Stimulated activated naive B cell treated with anti-CD40 and anti-IgM and Interleukin-4, amounts not matched to agents 10 μg/mL and 1 μg/mL and 100 μg/mL, for 72 hours (primary cell): ENCODE measurements around the gene PPP6R2.

Experiments
- ATAC-seq, 2 donors: fragments of 150-1000 bp; cut with Tn5 transposase; replicated peaks; 2 replicates each; pipeline ENCODE4 v1.10.0; 2021; ENCODE audit warnings: moderate library complexity in 1 of 2
- DNase-seq: peaks from one replicate; pipeline ENCODE4 v3.0.0; 2021
- H3K27ac Mint-ChIP-seq: one replicate; pipeline ENCODE4 v1.8.0; 2022; ENCODE audit warnings: mild to moderate bottlenecking, mixed read lengths
- H3K27me3 Mint-ChIP-seq, 2 donors: one replicate each; pipeline ENCODE4 v1.8.0; 2022; ENCODE audit warnings: mixed read lengths in 2 of 2
- H3K36me3 Mint-ChIP-seq, 2 donors: one replicate each; pipeline ENCODE4 v1.8.0; 2022; ENCODE audit warnings: mixed read lengths in 2 of 2, mild to moderate bottlenecking in 1 of 2
- H3K4me1 Mint-ChIP-seq, 2 donors: one replicate each; pipeline ENCODE4 v1.8.0; 2022; ENCODE audit warnings: mixed read lengths in 2 of 2, mild to moderate bottlenecking in 1 of 2
- H3K4me3 Mint-ChIP-seq, 2 donors: one replicate each; pipeline ENCODE4 v1.8.0; 2022; ENCODE audit warnings: mild to moderate bottlenecking in 2 of 2, mixed read lengths in 2 of 2, moderate library complexity in 1 of 2
- H3K9me3 Mint-ChIP-seq, 2 donors: one replicate each; pipeline ENCODE4 v1.8.0; 2022; ENCODE audit warnings: mixed read lengths in 2 of 2, mild to moderate bottlenecking in 1 of 2

The PPP6R2 gene

GRCh38 chr22:50477923-50478322 lies 134.8 kb downstream of the PPP6R2 start:
- DNase-seq = no peak
- Mint-ChIP-seq H3K4me1 (peaks cover 27 to 34% of the 10 kb centered on the region in 2 donors), H3K27ac (no peak overlapping the region), H3K27me3 (peaks cover 9 to 15% of the 10 kb centered on the region in 2 donors), H3K9me3 (no peaks in the 10 kb centered on the region), H3K36me3 (peaks cover 0 to 5% of the 10 kb centered on the region in 2 donors), H3K4me3 (no peak overlapping the region)
- ATAC-seq = no peak

GRCh38 chr22:50479721-50480120 lies 136.6 kb downstream of the PPP6R2 start:
- Mint-ChIP-seq H3K27ac (no peak overlapping the region), H3K4me1 (peaks cover 18 to 20% of the 10 kb centered on the region in 2 donors), H3K9me3 (no peaks in the 10 kb centered on the region), H3K36me3 (no peaks in the 10 kb centered on the region), H3K4me3 (no peak overlapping the region), H3K27me3 (peaks cover 9 to 15% of the 10 kb centered on the region in 2 donors)
- DNase-seq = no peak
- ATAC-seq = no peak

- Mint-ChIP-seq H3K4me3 (peak overlapping the region; percentile 35 to 57), H3K4me1 (peaks cover 12 to 14% of the 10 kb centered on the region in 2 donors), H3K9me3 (no peaks in the 10 kb centered on the region), H3K27me3 (peaks cover 9 to 15% of the 10 kb centered on the region in 2 donors), H3K36me3 (no peaks in the 10 kb centered on the region), H3K27ac (no peak overlapping the region)
- no peak for DNase-seq
- no peak for ATAC-seq
Observed at GRCh38 chr22:50481045-50481439, 137.9 kb downstream of the PPP6R2 start.

GRCh38 chr22:50481440-50482106 lies 138.4 kb downstream of the PPP6R2 start, which contains the start of gene ADM2:
Gene ADM2, plus strand, starts transcription at chr22:50481543. Its CDS starts 305 bp downstream, at chr22:50481848.
- Mint-ChIP-seq H3K36me3 (no peaks in the 10 kb centered on the region), H3K4me3 (peak within 1 kb of the TSS; percentile 73 to 78), H3K9me3 (no peaks in the 10 kb centered on the region), H3K27me3 (peaks cover 9 to 15% of the 10 kb centered on the region in 2 donors), H3K4me1 (peaks cover 12 to 14% of the 10 kb centered on the region in 2 donors), H3K27ac (peak within 1 kb of the TSS; percentile 56)
- ATAC-seq = peak; percentile 73 to 76
- no peak for DNase-seq

- Mint-ChIP-seq H3K4me3 (peak overlapping the region; percentile 73 to 78), H3K4me1 (peaks cover 5 to 11% of the 10 kb centered on the region in 2 donors), H3K27me3 (peaks cover 9 to 15% of the 10 kb centered on the region in 2 donors), H3K9me3 (no peaks in the 10 kb centered on the region), H3K36me3 (no peaks in the 10 kb centered on the region), H3K27ac (peak overlapping the region; percentile 56)
- ATAC-seq (peak; percentile 9 to 10), DNase-seq (no peak)
Observed at GRCh38 chr22:50482107-50483074, 139.3 kb downstream of the PPP6R2 start.

- peaks cover 9 to 15% of the 10 kb centered on the region in 2 donors for H3K27me3 Mint-ChIP-seq
- H3K27ac Mint-ChIP-seq = peak overlapping the region; percentile 14
- H3K36me3 Mint-ChIP-seq = no peaks in the 10 kb centered on the region
- no peak for ATAC-seq
- peaks cover 5 to 11% of the 10 kb centered on the region in 2 donors for H3K4me1 Mint-ChIP-seq
- no peak for DNase-seq
- H3K9me3 Mint-ChIP-seq = no peaks in the 10 kb centered on the region
- peak overlapping the region in 1 of 2 donors; percentile 16 for H3K4me3 Mint-ChIP-seq
Observed at GRCh38 chr22:50483106-50483505, 140.0 kb downstream of the PPP6R2 start.

- no peaks in the 10 kb centered on the region for H3K9me3 Mint-ChIP-seq
- H3K4me1 Mint-ChIP-seq = peaks cover 5 to 11% of the 10 kb centered on the region in 2 donors
- H3K36me3 Mint-ChIP-seq = no peaks in the 10 kb centered on the region
- no peak overlapping the region for H3K4me3 Mint-ChIP-seq
- no peak for DNase-seq
- ATAC-seq = no peak
- H3K27me3 Mint-ChIP-seq = peaks cover 8 to 15% of the 10 kb centered on the region in 2 donors
- H3K27ac Mint-ChIP-seq = no peak overlapping the region
Observed at GRCh38 chr22:50483556-50483955, 140.4 kb downstream of the PPP6R2 start.

- H3K27me3 Mint-ChIP-seq = peaks cover 5 to 15% of the 10 kb centered on the region in 2 donors
- DNase-seq (no peak), ATAC-seq (no peak)
- peaks cover 5 to 11% of the 10 kb centered on the region in 2 donors for H3K4me1 Mint-ChIP-seq
- no peak overlapping the region for H3K4me3 Mint-ChIP-seq
- H3K9me3 Mint-ChIP-seq = no peaks in the 10 kb centered on the region
- H3K27ac Mint-ChIP-seq = no peak overlapping the region
- no peaks in the 10 kb centered on the region for H3K36me3 Mint-ChIP-seq
Observed at GRCh38 chr22:50483977-50484853, 141.1 kb downstream of the PPP6R2 start.

- Mint-ChIP-seq H3K27ac (no peak overlapping the region), H3K4me3 (no peak overlapping the region), H3K27me3 (peaks cover under 1 to 4% of the 10 kb centered on the region in 2 donors), H3K4me1 (peaks cover 7% of the 10 kb centered on the region in 2 donors), H3K9me3 (no peaks in the 10 kb centered on the region), H3K36me3 (no peaks in the 10 kb centered on the region)
- DNase-seq = no peak
- ATAC-seq = no peak
Observed at GRCh38 chr22:50485221-50486131, 142.3 kb downstream of the PPP6R2 start.

GRCh38 chr22:50486561-50487289 lies 143.6 kb downstream of the PPP6R2 start, which contains the start of gene MIOX:
Gene MIOX, plus strand, starts transcription at chr22:50486859. Its CDS starts 39 bp downstream, at chr22:50486898.
- no peaks in the 10 kb centered on the region for H3K27me3 Mint-ChIP-seq
- H3K4me1 Mint-ChIP-seq = peaks cover 14 to 15% of the 10 kb centered on the region in 2 donors
- DNase-seq = no peak
- H3K4me3 Mint-ChIP-seq = no peak within 1 kb of the TSS
- no peak for ATAC-seq
- no peaks in the 10 kb centered on the region for H3K9me3 Mint-ChIP-seq
- no peak within 1 kb of the TSS for H3K27ac Mint-ChIP-seq
- H3K36me3 Mint-ChIP-seq = no peaks in the 10 kb centered on the region

GRCh38 chr22:50487290-50488005 lies 144.3 kb downstream of the PPP6R2 start:
- Mint-ChIP-seq H3K9me3 (no peaks in the 10 kb centered on the region), H3K4me1 (peaks cover 9 to 12% of the 10 kb centered on the region in 2 donors), H3K36me3 (no peaks in the 10 kb centered on the region), H3K27ac (no peak overlapping the region), H3K4me3 (no peak overlapping the region), H3K27me3 (no peaks in the 10 kb centered on the region)
- no peak for ATAC-seq
- DNase-seq = no peak
